BE2C (cell line): Measurements from ENCODE around the gene ACOT8.

Source experiments
- DNase-seq: peaks from one replicate; pipeline ENCODE4 v3.0.0-alpha.2; 2020
- H3K27me3 ChIP-seq: fragments of 250-450 bp; sonication (Bioruptor Pico); 2 replicates; pipeline ENCODE4 v1.5.1; 2020; ENCODE audit warnings: mild to moderate bottlenecking
- H3K36me3 ChIP-seq: fragments of 250-450 bp; sonication (Bioruptor Pico); 2 replicates; pipeline ENCODE4 v1.5.1; 2020; ENCODE audit warnings: mild to moderate bottlenecking
- H3K4me1 ChIP-seq: fragments of 250-450 bp; sonication (Bioruptor Pico); 2 replicates; pipeline ENCODE4 v1.5.1; 2020
- H3K4me3 ChIP-seq: 2 replicates; pipeline ENCODE4 v1.5.1; 2011; ENCODE audit warnings: low read depth, low read length
- H3K9me3 ChIP-seq: fragments of 250-450 bp; sonication (Bioruptor Pico); 2 replicates; pipeline ENCODE4 v1.5.1; 2020
- TF ChIP-seq, protein P1 (sequence below): IDR thresholded peaks from 2 replicates; pipeline ENCODE4 v1.5.1; 2012; ENCODE audit warnings: mild to moderate bottlenecking, low read depth, low read length

The ACOT8 gene

DNA sequence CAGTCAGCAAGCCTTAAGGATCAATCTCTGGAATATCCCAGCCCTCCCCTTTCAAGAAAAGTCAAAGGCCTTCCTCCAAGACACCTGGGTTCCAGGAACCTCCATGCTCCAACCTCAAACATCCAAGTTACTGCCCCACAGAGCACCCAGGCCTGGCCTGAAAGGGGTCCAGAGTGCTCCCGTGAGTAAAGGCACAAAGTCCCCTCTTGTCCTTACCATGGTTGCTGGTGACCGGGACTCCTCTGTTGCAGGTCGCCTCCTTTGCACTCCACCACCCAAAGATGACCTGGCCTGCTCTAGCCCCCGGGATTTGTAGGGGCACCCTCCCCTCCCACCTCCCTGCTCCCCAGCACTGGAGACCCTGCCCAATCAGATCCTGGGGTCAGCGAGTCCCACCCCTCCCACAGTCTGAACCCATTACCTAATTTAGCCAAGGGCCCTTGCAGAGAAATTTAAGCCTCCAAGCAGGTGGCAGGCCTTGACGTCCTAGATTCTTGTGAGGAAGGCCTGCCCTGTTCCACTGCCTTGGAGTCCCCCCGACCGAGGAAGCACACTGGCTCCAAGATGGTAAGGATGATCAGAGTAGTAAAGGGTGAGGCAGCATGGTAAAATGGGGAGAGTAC, 30.1 kb downstream of the ACOT8 start, which contains the start of gene TNNC2:
TNNC2 (minus strand) TSS at position 283 of the 623 bp plus-strand sequence; CDS start at position 219, 64 bp downstream.
- no peaks in the 10 kb centered on the region for H3K36me3 ChIP-seq
- no peak for DNase-seq
- TF ChIP-seq, protein P1, sequence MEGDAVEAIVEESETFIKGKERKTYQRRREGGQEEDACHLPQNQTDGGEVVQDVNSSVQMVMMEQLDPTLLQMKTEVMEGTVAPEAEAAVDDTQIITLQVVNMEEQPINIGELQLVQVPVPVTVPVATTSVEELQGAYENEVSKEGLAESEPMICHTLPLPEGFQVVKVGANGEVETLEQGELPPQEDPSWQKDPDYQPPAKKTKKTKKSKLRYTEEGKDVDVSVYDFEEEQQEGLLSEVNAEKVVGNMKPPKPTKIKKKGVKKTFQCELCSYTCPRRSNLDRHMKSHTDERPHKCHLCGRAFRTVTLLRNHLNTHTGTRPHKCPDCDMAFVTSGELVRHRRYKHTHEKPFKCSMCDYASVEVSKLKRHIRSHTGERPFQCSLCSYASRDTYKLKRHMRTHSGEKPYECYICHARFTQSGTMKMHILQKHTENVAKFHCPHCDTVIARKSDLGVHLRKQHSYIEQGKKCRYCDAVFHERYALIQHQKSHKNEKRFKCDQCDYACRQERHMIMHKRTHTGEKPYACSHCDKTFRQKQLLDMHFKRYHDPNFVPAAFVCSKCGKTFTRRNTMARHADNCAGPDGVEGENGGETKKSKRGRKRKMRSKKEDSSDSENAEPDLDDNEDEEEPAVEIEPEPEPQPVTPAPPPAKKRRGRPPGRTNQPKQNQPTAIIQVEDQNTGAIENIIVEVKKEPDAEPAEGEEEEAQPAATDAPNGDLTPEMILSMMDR: no peak
- H3K27me3 ChIP-seq: no peaks in the 10 kb centered on the region
- no peak within 1 kb of the TSS for H3K4me3 ChIP-seq
- H3K4me1 ChIP-seq: no peaks in the 10 kb centered on the region
- H3K9me3 ChIP-seq: no peaks in the 10 kb centered on the region

DNA sequence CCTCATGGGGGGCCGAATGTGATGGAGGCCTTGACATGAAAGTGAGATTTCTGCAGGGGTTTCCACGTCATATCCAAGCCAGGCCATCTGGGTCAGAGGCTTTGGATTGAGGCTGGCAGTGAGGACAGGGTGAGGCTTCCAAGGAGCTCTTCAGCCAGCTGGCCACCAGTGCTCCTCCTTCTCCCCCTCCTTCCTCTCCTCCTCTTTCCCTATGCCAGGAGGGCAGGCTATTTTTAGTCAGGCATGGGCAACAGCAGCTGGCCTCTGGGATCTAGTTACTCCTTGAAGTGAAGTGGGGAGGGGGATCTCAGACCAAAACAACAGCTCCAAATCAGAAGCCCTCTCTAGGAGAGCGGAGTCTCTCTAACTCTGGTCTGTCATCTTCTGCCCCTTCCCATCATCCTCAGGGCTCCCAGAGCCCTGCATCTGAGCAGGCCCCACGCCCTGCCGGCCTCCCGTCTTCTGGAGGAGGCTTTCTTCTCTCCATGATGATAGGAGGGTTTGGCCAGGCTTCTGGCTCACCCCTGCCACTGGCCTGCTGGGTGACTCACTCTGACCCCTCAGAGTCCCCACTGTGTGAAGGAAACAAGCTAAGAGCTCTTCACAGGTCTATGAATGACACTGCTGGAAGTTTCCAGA, 30.7 kb downstream of the ACOT8 start:
- TF ChIP-seq, protein P1: no peak
- Histone ChIP-seq H3K36me3 (no peaks in the 10 kb centered on the region), H3K4me1 (no peaks in the 10 kb centered on the region), H3K4me3 (no peak overlapping the region), H3K27me3 (no peaks in the 10 kb centered on the region), H3K9me3 (no peaks in the 10 kb centered on the region)
- no peak for DNase-seq

DNA sequence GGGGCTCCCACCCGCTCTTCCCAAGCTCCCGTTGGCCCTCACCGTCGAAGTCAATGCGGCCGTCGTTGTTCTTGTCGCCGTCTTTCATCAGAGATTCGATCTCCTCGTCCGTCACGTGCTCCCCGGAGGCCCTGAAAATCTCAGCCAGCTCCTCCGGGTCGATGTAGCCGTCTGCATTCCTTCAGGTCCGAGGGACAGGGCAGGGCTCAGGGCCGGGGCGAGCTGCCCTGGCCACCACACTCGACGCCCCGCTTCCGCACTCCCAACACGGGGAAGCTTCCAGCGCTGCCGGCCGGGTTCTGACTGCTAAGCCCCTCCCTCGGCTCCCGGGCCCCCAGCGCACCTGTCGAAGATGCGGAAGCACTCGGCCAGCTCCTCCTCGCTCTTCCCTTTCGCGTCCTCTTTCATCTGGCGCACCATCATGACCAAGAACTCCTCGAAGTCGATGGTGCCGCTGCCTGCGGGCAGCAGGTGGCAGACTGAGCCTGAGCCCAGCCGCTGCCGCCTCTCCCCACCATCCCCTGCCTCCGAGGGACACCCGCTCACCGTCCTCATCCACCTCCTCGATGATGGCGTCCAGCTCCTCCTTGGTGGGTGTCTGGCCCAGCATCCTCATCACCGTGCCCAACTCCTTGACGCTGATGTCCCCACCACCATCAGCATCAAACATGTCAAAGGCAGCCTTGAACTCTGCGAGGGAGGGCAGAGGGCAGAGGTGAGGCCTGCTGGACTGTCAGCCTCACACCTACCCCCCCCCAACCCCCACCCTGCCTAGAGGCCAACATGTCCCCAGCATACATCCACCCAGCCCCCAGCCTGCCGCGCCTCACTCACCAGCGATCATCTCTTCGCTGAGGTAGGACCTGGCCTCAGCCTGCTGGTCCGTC, 33.0 kb downstream of the ACOT8 start:
- no peaks in the 10 kb centered on the region for H3K9me3 ChIP-seq
- TF ChIP-seq, protein P1: peak; percentile 58
- no peak overlapping the region for H3K4me3 ChIP-seq
- peak; percentile 56 for DNase-seq
- H3K36me3 ChIP-seq: no peaks in the 10 kb centered on the region
- no peaks in the 10 kb centered on the region for H3K27me3 ChIP-seq
- H3K4me1 ChIP-seq: no peaks in the 10 kb centered on the region

DNA sequence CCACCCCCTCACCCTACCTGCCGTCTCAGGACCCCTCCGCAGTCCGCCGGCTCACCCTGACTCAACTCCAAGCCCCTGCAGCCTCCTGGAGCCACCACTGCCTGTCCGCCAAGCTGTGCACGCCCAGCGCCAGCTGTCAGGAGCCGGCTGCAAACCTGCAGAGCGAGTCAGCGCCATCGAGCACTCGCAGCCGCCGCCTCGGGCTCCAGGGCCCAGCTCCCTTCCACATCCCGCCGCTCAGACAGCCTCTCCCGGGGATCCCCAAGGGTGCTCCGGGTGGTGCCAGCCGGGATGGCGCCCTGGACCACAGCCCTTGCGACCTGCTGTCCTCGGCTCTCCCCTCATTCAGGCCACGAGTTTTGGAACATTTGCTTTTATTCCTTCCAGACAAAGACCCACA, 34.3 kb downstream of the ACOT8 start:
- H3K36me3 ChIP-seq: no peaks in the 10 kb centered on the region
- H3K9me3 ChIP-seq: no peaks in the 10 kb centered on the region
- DNase-seq: peak; percentile 74
- H3K27me3 ChIP-seq: no peaks in the 10 kb centered on the region
- TF ChIP-seq, protein P1: no peak
- no peaks in the 10 kb centered on the region for H3K4me1 ChIP-seq
- H3K4me3 ChIP-seq: peak overlapping the region; percentile 53

DNA sequence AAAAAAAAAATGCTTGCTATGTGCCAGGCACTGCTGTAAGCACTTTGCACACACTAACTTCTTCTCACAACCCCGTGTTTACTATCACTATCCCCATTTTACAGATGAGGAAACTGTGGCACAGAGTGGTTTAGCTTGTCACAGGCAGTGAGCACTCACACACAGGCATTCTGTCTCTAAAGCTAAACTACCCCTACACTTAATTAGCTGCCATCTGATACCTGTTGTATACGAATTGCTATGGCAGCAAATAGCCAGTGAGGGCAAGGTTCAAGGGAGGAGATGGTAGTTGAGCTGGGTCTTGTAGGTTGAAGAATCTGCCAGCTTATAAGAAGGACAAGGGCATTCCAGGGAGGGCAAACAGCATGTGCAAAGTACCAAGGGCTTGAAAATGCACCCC, 35.2 kb downstream of the ACOT8 start:
- Histone ChIP-seq H3K27me3 (no peaks in the 10 kb centered on the region), H3K4me3 (no peak overlapping the region), H3K9me3 (no peaks in the 10 kb centered on the region), H3K4me1 (no peaks in the 10 kb centered on the region), H3K36me3 (peaks cover 4% of the 10 kb centered on the region)
- TF ChIP-seq, protein P1: no peak
- no peak for DNase-seq

DNA sequence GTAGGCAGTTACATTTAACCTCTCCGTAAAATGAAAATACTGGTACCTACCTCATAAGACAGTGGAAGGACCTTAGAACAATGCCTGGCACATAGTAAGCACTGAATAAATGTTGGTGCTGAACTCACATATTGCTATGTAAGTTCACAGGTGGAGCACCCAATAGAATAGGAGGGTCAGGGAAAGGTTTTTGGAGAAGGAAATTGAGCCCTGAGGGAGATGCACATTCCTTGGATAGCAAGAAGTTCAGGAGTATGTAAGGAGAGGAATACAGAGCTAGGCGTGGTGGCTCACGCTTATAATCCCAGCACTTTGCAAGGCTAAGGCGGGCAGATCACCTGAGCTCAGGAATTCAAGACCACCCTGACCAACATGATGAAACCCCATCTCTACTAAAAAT, 37.7 kb downstream of the ACOT8 start:
- no peak for DNase-seq
- peaks cover 27% of the 10 kb centered on the region for H3K36me3 ChIP-seq
- TF ChIP-seq, protein P1: no peak
- no peak overlapping the region for H3K4me3 ChIP-seq
- no peaks in the 10 kb centered on the region for H3K9me3 ChIP-seq
- H3K27me3 ChIP-seq: no peaks in the 10 kb centered on the region
- H3K4me1 ChIP-seq: no peaks in the 10 kb centered on the region
